GM13977 (cell line): ENCODE results near the gene ATP6V1B1.

Source experiments
- DNase-seq: peaks from one replicate; pipeline ENCODE4 v3.0.0; 2012; ENCODE audit warnings: low spot score
- in situ Hi-C: fragments of 300-500 bp; cut with MboI; formaldehyde crosslinking; loops from one replicate; pipeline ENCODE4 v1.12.0; 2022; ENCODE audit warnings: low sequenced_read_pairs, low pct_unique_long_range_greater_than_20kb, mixed read lengths, inconsistent platforms; ENCODE audit not compliant: unreplicated experiment
- TF ChIP-seq, protein P1 (sequence below): IDR thresholded peaks from 2 replicates; pipeline ENCODE4 v1.5.1; 2012; ENCODE audit warnings: mild to moderate bottlenecking, control low read depth; ENCODE audit not compliant: insufficient read depth; ENCODE audit errors: extremely low read depth, missing control alignments

Gene ATP6V1B1

GRCh38 chr2:70935468-70936164 lies at the start of gene ATP6V1B1:
Gene ATP6V1B1, plus strand, starts transcription at chr2:70935900. Its CDS starts 55 bp downstream, at chr2:70935955.
- TF ChIP-seq, protein P1, sequence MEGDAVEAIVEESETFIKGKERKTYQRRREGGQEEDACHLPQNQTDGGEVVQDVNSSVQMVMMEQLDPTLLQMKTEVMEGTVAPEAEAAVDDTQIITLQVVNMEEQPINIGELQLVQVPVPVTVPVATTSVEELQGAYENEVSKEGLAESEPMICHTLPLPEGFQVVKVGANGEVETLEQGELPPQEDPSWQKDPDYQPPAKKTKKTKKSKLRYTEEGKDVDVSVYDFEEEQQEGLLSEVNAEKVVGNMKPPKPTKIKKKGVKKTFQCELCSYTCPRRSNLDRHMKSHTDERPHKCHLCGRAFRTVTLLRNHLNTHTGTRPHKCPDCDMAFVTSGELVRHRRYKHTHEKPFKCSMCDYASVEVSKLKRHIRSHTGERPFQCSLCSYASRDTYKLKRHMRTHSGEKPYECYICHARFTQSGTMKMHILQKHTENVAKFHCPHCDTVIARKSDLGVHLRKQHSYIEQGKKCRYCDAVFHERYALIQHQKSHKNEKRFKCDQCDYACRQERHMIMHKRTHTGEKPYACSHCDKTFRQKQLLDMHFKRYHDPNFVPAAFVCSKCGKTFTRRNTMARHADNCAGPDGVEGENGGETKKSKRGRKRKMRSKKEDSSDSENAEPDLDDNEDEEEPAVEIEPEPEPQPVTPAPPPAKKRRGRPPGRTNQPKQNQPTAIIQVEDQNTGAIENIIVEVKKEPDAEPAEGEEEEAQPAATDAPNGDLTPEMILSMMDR: no peak
- DNase-seq: no peak
- in situ Hi-C loops: no loop called here

GRCh38 chr2:70886541-70886987 lies 49.1 kb upstream of the ATP6V1B1 start:
- DNase-seq: no peak
- TF ChIP-seq, protein P1: no peak
- in situ Hi-C loops: no loop called here

- in situ Hi-C loops: no loop called here
- TF ChIP-seq, protein P1: no peak
- no peak for DNase-seq
Observed at GRCh38 chr2:70887208-70887549, 48.5 kb upstream of the ATP6V1B1 start.

DNA sequence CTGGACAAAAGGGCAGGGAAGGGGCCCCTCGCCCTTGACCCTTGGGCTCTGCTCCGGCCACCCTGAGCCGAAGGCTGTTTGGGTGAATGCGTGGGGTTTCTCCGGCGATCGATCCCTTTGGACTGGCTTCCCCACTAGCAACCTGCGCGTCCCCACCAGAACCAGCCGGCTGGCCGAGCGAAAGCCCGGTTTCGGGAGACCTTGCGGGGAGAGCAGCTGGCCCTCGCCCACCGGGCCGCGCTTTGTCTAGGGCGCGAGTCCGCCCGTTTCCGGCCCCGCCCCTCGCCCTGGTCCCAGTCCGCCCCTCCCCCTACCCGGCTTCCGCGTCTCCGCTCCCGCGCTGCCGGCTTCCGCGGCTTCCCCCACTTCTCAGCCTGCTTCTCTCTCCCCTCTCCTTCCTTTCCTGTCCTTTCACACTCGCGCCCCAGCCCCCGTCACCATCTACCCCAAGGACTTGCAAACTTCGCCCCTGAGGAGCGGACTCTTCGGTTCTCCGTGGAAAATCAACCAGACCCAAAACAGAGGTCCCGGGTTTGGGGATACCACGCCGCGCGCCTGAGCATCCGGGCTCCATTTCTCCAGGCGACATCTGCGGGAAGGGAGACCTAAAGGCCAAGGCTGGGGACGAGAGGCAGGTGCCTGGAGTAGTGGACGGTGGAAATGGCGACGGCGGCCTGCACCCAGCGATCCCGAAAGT lies 48.0 kb upstream of the ATP6V1B1 start:
- DNase-seq: peak; percentile 28
- TF ChIP-seq, protein P1: no peak
- in situ Hi-C loops: no loop called here

- in situ Hi-C loops: no loop called here
- no peak for DNase-seq
- TF ChIP-seq, protein P1: no peak
Observed at GRCh38 chr2:70888366-70888922, 47.3 kb upstream of the ATP6V1B1 start.

DNA sequence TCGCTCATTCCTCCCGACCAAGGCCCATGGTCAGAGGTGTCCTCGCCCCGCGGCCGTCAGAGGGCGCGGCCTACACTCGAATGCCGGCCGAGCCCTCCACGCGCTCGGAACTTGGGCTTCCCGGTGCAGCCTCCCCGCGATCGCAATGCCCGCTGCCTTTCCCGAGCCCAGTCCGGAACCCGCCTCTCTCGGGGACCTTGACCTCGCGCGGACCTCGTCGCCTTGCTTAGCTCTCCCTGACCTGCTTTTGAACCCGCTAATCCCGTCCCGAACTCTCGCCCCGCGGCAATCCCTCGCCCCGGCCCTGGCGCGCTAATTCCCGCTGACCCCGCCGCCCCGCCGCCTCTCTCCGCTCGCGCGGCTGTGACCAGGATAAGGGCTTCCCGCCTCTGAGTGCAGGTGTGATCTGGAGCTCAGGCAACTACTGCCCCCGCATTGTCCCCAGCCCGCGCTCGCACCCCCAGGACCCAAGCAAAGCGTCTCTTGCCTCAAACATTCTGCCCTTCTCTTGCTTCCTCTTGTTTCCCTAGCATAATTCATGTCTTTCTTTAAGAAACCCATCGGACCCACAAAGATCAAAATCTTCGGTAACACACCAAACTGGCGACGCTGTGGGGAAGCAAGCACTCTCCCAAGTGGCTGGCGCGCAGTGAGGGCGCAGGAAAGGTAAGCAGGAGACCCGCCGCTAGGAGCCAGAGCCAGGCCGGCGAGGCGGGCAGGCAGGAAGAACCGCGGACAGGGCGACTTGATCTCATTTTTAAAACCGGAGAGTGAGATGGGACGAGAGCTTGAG lies 46.6 kb upstream of the ATP6V1B1 start:
- in situ Hi-C loops: no loop called here
- TF ChIP-seq, protein P1: no peak
- no peak for DNase-seq
